Measurements from ENCODE around the gene DOCK11.
A peak's percentile ranks its signal among the peaks of the same experiment; 100 is the strongest.

DOCK11 gene

DNA sequence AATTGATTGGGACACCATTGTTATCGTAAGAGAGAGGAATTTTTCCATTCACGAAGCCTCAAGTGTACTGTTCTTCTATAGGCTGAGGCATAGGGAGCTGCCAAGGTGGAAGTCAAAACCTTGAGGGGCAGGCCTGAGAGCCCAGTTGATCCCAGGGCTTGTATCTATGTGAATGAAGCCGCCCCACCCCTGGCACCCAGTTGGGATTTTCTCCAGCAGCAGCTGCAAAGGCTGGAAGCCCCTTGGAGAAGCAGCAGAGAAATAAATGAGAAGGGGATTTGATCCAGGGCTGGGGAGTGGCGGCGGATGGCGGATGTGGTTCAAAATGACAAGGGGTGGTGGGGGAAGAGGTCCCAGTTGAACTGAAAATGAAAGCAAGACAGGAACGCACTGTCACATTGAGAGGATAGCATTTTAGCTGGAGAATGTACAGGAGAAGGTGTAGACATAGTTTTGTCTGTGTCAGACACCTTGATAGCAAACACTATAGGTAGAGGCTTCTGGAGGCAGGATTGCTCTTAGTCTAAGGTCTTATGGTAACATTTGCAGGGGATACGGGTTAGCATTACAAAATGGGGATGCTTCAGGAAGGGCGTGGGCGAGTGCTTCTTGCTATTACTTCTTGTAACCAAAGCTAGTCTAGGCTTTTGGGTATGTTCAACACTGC is 32.6 kb downstream of the DOCK11 start:
- DNase-seq (ENCODE audit: low read depth in 2 of 3, low spot score in 1 of 3), result peak; percentile 24 to 33 (median 26)

DNA sequence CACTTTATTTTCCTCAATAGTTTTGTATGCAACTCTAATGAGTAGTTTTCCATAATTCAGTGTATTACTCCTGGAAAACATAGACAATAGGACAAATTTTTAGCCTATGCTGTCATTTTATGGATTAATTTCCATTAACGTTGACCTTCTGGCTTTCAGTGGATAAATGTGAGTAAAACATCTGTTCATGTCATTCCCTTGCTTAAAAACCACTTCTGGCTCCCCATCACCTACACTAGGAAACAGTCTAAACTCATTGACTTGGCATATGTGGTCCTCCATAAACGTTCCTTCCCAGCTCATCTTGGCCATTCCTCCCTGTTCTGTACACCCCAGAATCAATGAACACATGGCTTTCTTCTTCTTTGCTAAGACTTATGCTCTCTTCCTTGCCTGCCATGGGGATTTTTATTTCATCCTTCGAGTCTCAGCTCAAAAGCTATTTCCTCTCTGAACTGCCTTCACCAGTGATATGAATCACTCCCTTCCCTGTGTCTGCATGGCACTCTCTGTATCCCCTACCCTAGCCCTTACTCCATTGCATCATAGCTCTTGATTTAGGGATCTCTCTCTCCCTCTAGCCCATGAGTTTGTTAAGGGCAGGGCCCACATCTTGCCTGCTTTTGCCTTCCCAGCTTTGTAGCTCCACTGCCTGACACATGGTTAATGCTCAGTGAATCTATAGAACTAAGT is 34.8 kb downstream of the DOCK11 start:
- no peak for DNase-seq (ENCODE audit: low read depth in 2 of 3, low spot score in 1 of 3)

GRCh38 chrX:118534716-118535493 is 39.3 kb downstream of the DOCK11 start:
- no peak for DNase-seq (ENCODE audit: low read depth in 2 of 3, low spot score in 1 of 3)

DNA sequence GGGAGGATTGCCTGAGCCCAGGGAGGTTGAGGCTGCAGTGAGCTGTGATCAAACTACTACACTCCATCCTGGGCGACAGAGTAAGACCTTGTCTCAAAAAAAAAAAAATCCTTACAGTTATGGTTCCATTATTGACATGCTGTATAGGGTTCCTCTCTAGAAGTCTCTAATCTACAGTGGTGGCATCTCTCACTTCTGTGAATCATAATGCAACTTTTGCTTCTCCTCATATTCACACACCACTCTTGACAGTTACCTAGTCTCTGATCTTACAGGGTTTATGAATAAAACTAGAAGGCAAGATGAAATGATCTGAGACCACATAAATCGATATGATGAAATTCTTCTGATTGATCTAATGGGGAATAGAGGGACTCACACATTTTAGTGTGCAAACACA is 40.6 kb downstream of the DOCK11 start:
- no peak for DNase-seq (ENCODE audit: low read depth in 2 of 3, low spot score in 1 of 3)

DNA sequence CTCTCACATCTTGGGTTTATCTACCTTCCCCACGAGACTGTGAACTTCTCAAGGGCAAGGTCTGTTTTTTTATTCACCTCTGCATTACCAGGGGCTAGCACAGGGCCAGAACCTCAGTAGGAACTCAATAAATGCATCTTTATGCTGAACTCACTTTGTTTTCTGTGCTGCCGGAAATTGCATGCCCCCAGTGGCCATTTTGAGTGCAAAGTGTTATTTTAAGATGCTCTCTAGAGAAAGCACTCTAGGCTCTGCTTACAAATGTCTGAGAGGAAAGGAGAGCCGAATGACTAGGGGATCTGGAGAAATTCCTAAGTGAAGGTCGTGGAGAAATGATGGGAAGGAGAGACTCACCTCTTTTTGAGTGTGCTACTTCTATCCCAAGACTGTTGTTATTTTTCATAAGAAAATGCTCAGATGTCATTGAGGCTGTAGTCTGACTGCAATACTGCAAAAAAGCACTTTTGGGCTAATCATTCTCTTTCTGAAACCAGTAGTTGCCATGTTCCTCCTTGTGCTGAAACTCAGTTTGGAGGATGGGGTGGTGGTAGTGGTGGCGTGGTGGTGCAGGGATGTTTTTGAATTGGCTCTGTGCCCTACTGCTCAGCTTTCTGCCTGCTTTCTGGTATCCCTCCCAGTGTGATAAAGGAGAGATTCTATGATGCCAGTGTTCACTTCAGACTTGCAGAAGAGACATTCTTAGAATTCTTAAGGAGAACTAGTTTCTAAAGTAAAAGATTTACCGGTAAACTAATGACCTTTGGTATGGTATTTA is 41.3 kb downstream of the DOCK11 start:
- DNase-seq (ENCODE audit: low read depth in 2 of 3, low spot score in 1 of 3), result peak in 1 of 3 donors; percentile 29

DNA sequence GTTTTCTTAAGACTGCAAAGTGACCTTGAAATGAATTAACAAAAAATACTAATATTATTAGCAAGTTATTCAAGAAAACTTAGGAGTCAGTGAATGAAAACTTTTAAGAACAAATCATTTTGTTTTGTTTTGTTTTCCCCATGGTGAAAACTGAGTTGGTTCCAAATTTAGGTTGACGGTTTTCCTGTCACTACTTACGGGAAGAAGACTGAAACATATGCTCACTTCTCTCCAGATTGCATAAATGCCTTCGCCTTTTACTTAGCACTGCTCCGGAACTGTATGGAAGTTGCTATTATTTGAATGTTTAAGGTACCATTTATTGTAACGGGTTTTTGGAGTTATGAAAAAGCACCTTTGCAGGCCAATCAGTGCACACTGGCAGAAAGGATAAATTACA is 42.8 kb downstream of the DOCK11 start:
- no peak for DNase-seq (ENCODE audit: low read depth in 2 of 3, low spot score in 1 of 3)

DNA sequence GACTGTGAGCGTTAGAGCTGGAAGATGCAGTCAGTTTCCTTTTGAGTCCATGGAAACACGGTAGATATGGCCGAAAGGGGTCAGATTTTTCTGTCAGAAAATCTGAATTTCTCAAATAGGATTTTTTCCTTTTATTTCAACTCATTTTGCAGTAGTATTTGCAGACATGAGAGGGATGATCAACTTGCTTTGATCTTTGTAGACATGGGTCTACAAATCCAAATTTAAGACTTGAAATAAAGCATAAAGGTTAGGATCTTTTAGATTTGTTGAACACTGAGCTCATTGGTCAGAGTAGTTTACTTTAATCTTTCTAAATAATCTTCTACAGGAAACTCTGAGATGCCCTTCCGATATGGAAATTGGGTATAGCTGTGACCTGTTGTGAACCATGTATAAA is 44.7 kb downstream of the DOCK11 start:
- DNase-seq (ENCODE audit: low read depth in 2 of 3, low spot score in 1 of 3), result no peak

DNA sequence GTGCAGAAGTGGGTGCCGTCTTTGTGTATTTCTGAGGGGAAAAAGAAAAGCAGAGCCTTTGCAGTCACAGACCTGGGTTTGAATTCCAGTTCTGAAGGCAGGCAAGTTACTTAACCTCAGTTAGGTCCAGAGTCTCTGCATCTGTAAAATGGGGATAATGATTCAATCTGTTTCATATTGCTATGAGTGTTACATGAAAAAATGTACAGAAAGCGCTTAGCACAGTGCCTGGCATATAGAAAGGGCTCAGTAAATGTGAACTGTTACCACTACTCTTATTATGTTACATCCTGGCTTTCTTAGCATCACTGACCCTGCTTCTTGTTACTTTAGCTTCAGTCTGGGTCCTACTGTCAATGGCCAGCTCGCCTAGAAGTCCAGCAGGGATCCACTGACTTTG is 45.9 kb downstream of the DOCK11 start:
- no peak for DNase-seq (ENCODE audit: low read depth in 2 of 3, low spot score in 1 of 3)

DNA sequence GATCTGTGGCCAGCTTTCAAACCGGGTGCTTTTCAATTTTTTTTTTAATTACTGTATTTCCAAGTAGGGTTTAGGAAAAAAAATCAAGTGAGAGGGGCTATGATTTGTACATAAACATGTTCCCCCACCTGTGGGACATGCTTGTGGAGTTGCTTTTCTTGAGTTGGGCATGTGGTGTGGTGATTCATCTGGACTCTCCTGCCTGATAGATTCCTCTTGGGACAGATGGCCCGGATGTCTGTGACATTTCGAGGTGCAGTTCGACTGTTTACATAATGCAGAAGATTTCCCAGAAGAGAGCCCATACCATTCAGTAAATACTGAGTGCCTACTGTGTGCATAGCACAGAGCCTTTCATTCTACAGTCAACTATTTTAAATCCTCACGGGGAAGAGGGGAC is 49.9 kb downstream of the DOCK11 start:
- no peak for DNase-seq (ENCODE audit: low read depth in 2 of 3, low spot score in 1 of 3)

DNA sequence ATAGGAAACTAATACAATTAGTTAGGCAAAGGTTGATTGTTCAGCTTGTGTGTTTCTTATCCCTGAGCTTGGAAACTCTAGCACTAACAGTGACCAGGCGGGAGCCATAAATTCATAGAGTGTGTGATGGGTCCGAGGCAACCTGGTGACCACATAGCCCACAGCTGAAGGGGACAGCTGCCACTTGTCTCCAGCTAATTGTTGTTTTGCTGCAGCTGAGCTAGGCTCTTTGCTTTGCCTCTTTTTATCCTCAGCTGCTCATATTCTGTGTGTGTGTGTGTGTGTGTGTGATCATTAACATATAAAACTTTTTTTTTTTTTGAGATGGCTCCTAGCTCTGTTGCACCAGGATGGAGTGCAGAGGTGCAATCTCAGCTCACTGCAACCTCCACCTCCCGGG is 53.2 kb downstream of the DOCK11 start:
- no peak for DNase-seq (ENCODE audit: low read depth in 2 of 3, low spot score in 1 of 3)

DNA sequence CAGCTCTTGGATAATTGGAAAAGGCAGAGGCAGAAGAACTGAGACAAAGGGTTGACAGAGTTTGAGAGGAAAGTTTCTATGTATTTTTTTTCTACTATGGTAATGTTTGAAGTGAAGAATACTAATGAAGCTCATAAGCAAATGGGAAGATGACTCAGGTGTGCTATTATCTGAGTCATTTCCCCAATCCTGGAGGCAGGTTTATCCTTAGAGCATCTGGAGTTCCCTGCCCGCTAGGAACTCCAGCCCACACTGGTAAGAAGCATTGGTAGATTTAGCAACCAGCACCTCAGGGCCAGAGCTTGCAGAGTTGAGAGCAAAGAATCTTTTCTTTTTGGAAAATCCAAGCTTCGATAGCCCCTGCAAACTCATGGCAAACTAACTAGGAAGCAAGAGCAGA is 55.2 kb downstream of the DOCK11 start:
- no peak for DNase-seq (ENCODE audit: low read depth in 2 of 3, low spot score in 1 of 3)

GRCh38 chrX:118551426-118551825 is 55.8 kb downstream of the DOCK11 start:
- DNase-seq (ENCODE audit: low read depth in 2 of 3, low spot score in 1 of 3), result no peak

- DNase-seq (ENCODE audit: low read depth in 2 of 3, low spot score in 1 of 3), result no peak
Measured at GRCh38 chrX:118552121-118552900, 56.7 kb downstream of the DOCK11 start.

DNA sequence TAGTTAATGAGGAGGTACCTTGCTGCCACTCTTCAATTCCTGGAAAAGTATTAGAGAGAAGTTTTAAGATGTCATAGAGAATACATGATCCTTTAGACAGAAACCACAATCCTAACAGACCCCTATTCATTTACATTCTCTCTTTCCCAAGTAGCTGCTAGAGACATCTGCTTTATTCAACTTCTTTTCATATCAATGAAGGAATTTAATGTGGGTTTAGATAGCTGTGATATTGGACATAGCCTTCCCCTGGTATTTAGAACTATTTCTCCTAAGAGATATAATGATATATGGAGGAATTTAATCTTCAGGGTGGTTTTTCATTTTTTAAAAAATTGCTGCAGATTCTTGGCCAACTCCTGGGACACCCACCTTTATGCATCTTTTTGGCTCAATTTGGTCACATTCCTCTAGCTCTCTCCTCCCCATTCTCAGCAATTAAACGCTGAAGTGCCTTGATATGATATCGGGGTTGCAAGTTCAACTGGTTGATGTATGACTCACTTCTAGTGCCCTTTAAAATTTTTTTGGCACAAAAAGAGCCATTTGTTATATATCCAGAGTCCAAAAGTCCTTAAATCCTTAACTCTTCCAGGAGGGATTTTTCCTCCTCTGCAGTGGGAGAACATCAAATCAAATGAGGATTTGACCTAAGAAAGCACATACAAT is 57.6 kb downstream of the DOCK11 start:
- DNase-seq (ENCODE audit: low read depth in 2 of 3, low spot score in 1 of 3), result no peak

- no peak for DNase-seq (ENCODE audit: low read depth in 2 of 3, low spot score in 1 of 3)
Measured at GRCh38 chrX:118554511-118554910, 58.9 kb downstream of the DOCK11 start.

- no peak for DNase-seq (ENCODE audit: low read depth in 2 of 3, low spot score in 1 of 3)
Measured at GRCh38 chrX:118558926-118559325, 63.3 kb downstream of the DOCK11 start.

- DNase-seq (ENCODE audit: low read depth in 2 of 3, low spot score in 1 of 3), result no peak
Measured at GRCh38 chrX:118560489-118560888, 64.9 kb downstream of the DOCK11 start.

GRCh38 chrX:118562582-118563164 is 67.1 kb downstream of the DOCK11 start:
- DNase-seq (ENCODE audit: low read depth in 2 of 3, low spot score in 1 of 3), result no peak

GRCh38 chrX:118564498-118564897 is 68.9 kb downstream of the DOCK11 start:
- DNase-seq (ENCODE audit: low read depth in 2 of 3, low spot score in 1 of 3), result no peak

GRCh38 chrX:118565853-118566252 is 70.2 kb downstream of the DOCK11 start:
- no peak for DNase-seq (ENCODE audit: low read depth in 2 of 3, low spot score in 1 of 3)

All from stimulated activated CD4-positive, alpha-beta T cell treated with anti-CD3 and anti-CD28 coated beads, Interleukin-12 subunit alpha, Interleukin-12 subunit beta, amount 100 ng/mL, for 48 hours (primary cell).